ENCODE data around the gene NPAS1. TPM values are rescaled to one million over a fixed set of nuclear protein-coding genes. Genes with fewer than 3 reads are reported as not detected.

Gene NPAS1
- total RNA-seq, 1 experiment from 2014 or later, result 1.4 TPM

- intact Hi-C loops (cut with micrococcal nuclease; ENCODE audit: unreplicated experiment), result no loop called here
- H3K9me2 ChIP-seq (ENCODE audit: insufficient read depth), result no peaks in the 10 kb centered on the region
- H3K36me3 ChIP-seq (ENCODE audit: low read depth), result peaks cover 26% of the 10 kb centered on the region
- no peaks in the 10 kb centered on the region for H3K9me3 ChIP-seq (ENCODE audit: insufficient read depth, low read depth)
- no TSS peak for BruUV-seq (replicated peaks)
- peaks cover 47% of the 10 kb centered on the region for H3K79me2 ChIP-seq (ENCODE audit: low read depth)
- DNase-seq, result no peak
- no peaks in the 10 kb centered on the region; the same call in 1 of the 2 replicates for H4K20me1 ChIP-seq (ENCODE audit: insufficient read depth)
- peaks cover 32% of the 10 kb centered on the region for H3F3A ChIP-seq (ENCODE audit: insufficient read depth, low read depth)
- ChIA-PET POLR2A (ENCODE audit: unreplicated experiment) (interaction anchor here (0.6 kb wide), 1 partner anchor 181 kb away, joined by 11 read pairs; no protein-coding TSS in a partner anchor), CTCF (no interaction called here)
- no peak overlapping the region for H2AFZ ChIP-seq
- H3K4me3 ChIP-seq, result no peak overlapping the region
- no peak overlapping the region for H3K4me2 ChIP-seq
- no peak overlapping the region for H3K27ac ChIP-seq
- no peak for TF ChIP-seq EZH2 (IDR thresholded peaks at IDR 0.05; ENCODE audit: low read depth)
- no peak for TF ChIP-seq CTCF (conservative IDR thresholded peaks at IDR 0.05)
- H3K4me1 ChIP-seq (replicated peaks; ENCODE audit: insufficient read depth), result peaks cover 40% of the 10 kb centered on the region
- H3K27me3 ChIP-seq (ENCODE audit: insufficient read depth, low read depth), result no peaks in the 10 kb centered on the region
These were observed 74.2 kb downstream of the NPAS1 start for GRCh38 chr19:47093841-47094240.

- Histone ChIP-seq H3K4me1 (replicated peaks; ENCODE audit: insufficient read depth) (peaks cover 42% of the 10 kb centered on the region), H3K9me3 (ENCODE audit: insufficient read depth, low read depth) (no peaks in the 10 kb centered on the region), H3K79me2 (ENCODE audit: low read depth) (peaks cover 55% of the 10 kb centered on the region), H3K36me3 (ENCODE audit: low read depth) (peaks cover 19% of the 10 kb centered on the region), H3K4me2 (peak overlapping the region; percentile 68), H2AFZ (no peak overlapping the region), H3K27me3 (ENCODE audit: insufficient read depth, low read depth) (no peaks in the 10 kb centered on the region), H3K4me3 (no peak overlapping the region), H3F3A (ENCODE audit: insufficient read depth, low read depth) (peaks cover 42% of the 10 kb centered on the region), H3K9me2 (ENCODE audit: insufficient read depth) (no peaks in the 10 kb centered on the region), H3K27ac (peak overlapping the region; percentile 77), H4K20me1 (ENCODE audit: insufficient read depth) (no peaks in the 10 kb centered on the region; the same call in 1 of the 2 replicates)
- DNase-seq, result peak in 1 of 2 experiments; percentile 33
- TF ChIP-seq CTCF (conservative IDR thresholded peaks at IDR 0.05), result no peak
- TF ChIP-seq EZH2 (IDR thresholded peaks at IDR 0.05; ENCODE audit: low read depth), result no peak
- ChIA-PET CTCF (interaction anchor here (0.5 kb wide), 1 partner anchor 222 kb away, joined by 3 read pairs; no protein-coding TSS in a partner anchor), POLR2A (ENCODE audit: unreplicated experiment) (interaction anchor here (0.6 kb wide), 1 partner anchor 17 kb away, joined by 4 read pairs; no protein-coding TSS in a partner anchor)
- intact Hi-C loops (cut with micrococcal nuclease; ENCODE audit: unreplicated experiment), result no loop called here
- BruUV-seq (replicated peaks), result no TSS peak
These were observed 75.2 kb downstream of the NPAS1 start for GRCh38 chr19:47094557-47095475.

Other genes with a start within 250 kb of the NPAS1 start
- 218 and 264 TPM in 2 replicates for gene SLC1A5, start 231.2 kb upstream of the NPAS1 start, total RNA-seq (2021)
- gene AP2S1, start 169.0 kb upstream of the NPAS1 start, total RNA-seq (2021), result 332 and 411 TPM in 2 replicates
- gene ARHGAP35, start 158.8 kb upstream of the NPAS1 start, total RNA-seq (2021), result 87.8 and 104 TPM in 2 replicates
- 46.3 and 76.5 TPM in 2 replicates for gene TMEM160, start 28.8 kb downstream of the NPAS1 start, total RNA-seq (2021)
- gene ZC3H4, start 93.9 kb downstream of the NPAS1 start, total RNA-seq (2021), result 41.6 and 51.9 TPM in 2 replicates
- 133 and 148 TPM in 2 replicates for gene SAE1, start 111.0 kb downstream of the NPAS1 start, total RNA-seq (2021)
- gene BBC3, start 211.4 kb downstream of the NPAS1 start, total RNA-seq (2021), result 18.3 and 18.8 TPM in 2 replicates
- gene CCDC9, start 236.7 kb downstream of the NPAS1 start, total RNA-seq (2021), result 34.7 and 37.0 TPM in 2 replicates

All from PC-9 (cell line).